Cortex of kidney (tissue), 1 donor: ENCODE results near the gene BCAR3.
"Not testable (repeated sequence)": the region's sequence is repeated elsewhere in the genome, so short reads cannot be mapped to it uniquely, and the experiment has no call there.

Experiments
- DNase-seq: peaks from one replicate; lab custom pipeline; 2025; lab: John Stamatoyannopoulos, UW

Gene BCAR3

DNA sequence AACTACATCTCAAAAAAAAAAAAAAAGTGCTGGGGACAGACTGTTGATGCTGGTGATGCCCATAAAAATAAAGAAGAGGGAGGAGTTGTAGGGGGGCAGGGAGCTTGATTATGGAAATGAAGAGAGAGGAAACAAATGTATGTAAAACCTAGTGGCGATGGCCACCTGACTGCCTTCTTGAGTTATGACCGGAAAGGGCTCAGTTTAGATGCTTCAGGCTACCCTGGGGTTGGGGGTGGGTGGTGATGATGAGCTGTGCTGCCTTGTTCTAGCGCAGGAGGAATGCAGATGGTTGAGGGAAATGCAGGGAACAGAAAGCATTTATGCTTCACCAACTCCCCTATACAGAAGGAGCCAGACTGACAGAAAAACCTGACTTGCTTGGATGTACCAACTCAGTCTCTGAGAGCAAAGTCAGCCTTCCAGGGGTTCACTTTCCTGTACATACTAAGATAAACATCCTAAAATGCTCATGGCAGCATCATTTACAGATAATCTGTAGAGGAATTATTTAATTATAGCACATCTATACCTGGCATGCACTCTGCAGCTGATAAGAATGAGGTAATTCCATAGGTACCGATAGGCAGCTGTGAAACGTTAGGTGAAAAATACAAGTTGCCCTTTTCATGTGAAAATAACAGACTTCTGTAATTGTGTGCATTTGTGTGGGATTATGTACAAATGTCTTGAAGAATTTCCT is 8.0 kb upstream of the BCAR3 start:
- no peak for DNase-seq

DNA sequence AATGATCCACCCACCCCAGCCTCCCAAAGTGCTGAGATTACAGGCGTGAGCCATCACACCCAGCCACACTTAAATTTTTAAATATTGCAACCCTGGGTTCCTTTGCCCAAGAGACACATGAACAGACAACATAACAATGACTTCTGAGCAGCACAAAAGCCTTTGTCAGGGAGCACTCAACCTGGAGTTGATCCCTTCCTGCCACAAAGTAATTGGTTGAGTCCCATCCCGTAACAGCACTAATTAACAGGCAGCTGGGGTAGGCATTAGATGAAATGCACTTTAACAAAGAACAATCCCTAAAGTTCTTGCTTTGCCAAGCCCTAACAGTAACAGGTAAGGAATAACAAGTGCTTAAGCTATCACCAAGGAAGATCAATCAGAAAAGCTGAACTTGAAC is 5.9 kb upstream of the BCAR3 start:
- DNase-seq: no peak

DNA sequence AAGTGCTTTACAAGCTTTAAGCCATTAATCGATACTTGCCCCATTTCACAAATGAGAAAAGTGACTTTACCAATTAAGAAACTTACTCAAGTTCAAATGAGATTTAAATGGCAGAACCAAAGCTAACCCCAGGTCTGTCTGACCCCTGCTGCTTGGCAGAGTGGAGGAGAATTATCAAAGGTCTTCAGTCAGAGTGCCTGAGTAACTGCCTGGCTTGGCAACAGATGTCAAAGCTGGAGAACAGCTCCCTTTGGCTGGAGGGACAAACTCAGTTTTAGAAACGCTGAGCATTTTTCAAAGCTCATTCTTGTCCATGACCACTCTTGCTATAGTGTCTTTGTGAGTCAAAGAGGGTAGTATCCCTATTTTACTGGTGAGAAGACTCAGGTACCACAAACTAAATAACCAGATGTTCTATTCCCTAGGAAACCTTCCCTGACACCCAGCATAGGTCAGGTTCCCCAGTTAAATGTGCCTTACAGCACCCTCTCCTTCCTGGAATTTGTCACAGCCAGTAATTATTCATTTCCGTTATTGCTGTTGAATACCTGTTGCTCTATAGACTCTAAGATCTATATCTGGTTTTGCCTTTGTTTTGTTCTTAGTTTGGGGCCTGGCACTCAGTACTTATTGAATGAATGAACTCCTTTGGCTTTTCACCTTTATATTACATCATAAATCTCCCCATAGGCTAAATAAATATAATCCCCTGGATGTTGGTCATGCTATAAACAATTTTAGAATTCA is 5.0 kb upstream of the BCAR3 start:
- no peak for DNase-seq

GRCh38 chr1:93685918-93686317 is 4.3 kb upstream of the BCAR3 start:
- no peak for DNase-seq

- DNase-seq: no peak
Observed at GRCh38 chr1:93683234-93683633, 1.6 kb upstream of the BCAR3 start.

GRCh38 chr1:93681989-93682412 is 364 bp upstream of the BCAR3 start:
- no peak for DNase-seq

DNA sequence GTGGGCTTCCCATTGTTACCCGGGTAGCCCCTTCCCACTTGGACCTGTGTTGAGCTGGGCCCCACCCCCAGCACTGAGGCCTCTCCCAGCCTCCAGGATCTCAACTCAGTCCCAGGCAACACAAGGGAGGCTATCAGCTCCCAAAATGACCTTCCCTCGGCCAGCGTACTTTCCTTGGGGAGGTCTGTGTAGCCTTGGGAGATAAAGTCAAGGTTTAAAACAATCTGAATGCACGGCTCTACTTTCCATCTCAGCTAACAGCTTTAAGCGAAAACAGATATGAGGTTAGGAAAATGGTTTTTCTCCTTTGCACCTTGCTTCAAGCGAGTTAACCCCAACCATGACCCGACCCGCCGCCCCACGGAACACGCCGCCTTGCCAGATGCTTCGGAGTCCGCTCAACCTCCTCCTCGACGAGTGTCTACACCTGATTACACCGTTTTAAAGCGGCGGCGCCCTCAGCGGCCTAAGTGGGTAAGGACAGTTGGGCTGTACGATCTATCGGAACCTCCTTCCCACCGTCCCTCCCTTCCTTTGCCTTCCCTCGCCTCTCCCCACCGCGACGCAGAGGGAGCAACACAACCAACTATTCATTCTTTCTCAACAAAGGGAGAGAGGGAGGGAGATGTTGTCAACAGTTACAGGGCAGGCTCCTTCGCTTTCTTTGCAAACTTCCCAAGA is 1.1 kb downstream of the BCAR3 start:
- no peak for DNase-seq

- DNase-seq: no peak
Observed at GRCh38 chr1:93680076-93680419, 1.6 kb downstream of the BCAR3 start.

- DNase-seq: no peak
Observed at GRCh38 chr1:93679546-93679945, 2.1 kb downstream of the BCAR3 start.

DNA sequence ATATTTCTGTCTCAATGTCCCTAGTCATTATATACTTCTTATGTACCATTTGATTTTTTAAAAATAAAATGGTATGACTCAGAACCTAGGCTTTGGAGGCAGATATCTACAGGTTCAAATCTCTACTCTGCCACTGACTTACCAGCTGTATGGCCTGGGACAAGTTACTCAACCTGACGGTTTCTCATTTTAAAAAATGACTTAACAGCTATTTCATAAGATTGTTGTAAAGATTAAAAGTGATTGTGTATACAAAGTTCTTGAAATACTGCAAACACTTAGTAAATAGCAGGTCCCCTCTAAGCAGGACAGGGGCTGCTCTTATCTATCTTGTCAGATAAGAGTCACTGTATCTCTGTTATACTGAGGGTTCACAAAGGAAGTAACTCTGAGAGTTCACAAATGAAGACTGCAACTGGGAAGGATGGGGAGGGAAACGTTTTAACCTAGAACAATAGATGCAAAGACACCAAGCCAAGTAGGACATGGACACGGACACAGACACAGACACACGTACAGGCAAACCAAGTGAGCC is 2.6 kb downstream of the BCAR3 start:
- no peak for DNase-seq

GRCh38 chr1:93678491-93678890 is 3.1 kb downstream of the BCAR3 start:
- DNase-seq: no peak

GRCh38 chr1:93677729-93678128 is 3.9 kb downstream of the BCAR3 start:
- no peak for DNase-seq

GRCh38 chr1:93676427-93676826 is 5.2 kb downstream of the BCAR3 start:
- no peak for DNase-seq

GRCh38 chr1:93675931-93676330 is 5.7 kb downstream of the BCAR3 start:
- no peak for DNase-seq

DNA sequence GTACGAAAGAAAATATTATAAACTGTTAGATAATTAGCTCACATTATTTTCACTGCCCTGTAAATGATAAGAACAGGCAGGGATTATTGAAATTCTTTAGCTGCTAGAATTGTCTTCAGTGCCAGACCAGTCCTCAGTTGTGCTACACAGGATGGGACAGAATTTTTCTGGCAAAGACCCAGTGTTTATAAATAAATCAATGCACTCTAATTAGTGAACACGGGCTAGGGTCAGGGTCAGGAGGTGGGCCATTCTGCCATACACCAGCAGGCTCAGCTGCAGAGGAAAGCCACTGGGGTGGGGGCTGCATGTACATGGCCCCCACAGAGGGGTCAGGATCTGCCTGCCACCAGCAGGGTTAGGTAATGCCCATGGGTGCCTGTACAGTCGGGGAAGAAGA is 6.4 kb downstream of the BCAR3 start:
- no peak for DNase-seq

- DNase-seq: not testable (repeated sequence)
Observed at GRCh38 chr1:93674071-93674470, 7.6 kb downstream of the BCAR3 start.

DNA sequence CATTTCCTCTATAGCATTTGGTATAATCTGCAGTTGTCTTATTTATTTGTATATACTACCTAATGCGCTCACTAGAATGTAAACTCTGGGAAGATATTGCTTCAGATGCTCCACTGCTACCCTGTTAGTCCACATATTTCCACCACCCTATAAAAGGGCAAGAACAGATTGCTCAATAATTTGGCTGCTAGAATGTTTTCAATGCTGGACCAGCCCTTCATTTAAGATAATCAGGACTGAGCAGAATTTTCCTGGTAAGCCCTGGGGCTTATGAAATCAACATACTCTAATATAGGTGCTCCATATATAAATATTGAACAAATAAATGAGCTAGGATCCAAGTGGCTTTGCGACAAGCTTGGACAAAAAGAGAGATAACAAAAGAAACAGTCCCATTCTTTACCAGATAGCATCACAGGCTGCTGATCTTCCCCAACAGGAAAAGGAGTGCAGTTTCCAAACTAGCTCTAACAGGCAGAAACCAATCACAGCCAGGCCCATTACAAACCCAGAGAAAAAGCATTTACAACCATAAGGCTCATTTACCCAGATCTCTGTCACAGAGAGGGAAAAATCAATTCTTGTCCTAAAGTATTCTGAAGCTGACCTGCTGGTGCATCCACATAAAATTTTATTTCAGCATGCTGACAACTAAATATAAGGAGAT is 8.3 kb downstream of the BCAR3 start:
- DNase-seq: no peak

DNA sequence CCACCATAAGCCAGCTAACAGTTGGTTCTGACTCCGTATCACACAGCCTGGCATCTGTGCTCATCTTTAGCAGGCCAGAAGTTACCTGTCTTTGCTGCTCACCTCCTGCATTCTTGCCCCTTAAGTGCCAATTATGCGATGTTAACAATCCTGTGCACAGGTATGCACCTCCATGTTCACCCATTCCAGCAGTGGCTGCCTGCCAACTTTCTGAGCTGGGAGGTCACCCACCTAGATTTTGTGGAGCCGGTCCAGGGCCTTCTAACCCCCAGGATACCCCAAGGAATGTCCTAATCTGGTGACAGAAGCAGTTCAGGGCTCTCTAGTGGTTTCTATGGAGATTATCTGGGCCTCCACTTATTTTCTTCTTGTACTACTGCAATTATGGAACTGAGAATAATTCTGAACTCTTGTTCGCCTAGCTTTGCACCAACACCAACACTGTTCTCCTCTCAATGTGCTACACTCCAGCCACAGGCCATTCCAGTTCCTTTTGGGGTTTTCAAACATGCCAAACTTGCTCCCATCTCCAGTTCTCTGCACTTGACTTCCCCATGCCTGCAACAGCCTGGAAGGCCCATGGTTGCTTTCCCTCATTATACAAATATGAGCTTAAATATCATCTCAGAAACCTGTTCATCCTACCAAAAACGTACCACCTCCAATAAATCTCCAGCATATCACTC is 9.0 kb downstream of the BCAR3 start:
- DNase-seq: no peak

GRCh38 chr1:93672069-93672468 is 9.6 kb downstream of the BCAR3 start:
- no peak for DNase-seq

GRCh38 chr1:93671099-93671621 is 10.5 kb downstream of the BCAR3 start:
- DNase-seq: no peak

DNA sequence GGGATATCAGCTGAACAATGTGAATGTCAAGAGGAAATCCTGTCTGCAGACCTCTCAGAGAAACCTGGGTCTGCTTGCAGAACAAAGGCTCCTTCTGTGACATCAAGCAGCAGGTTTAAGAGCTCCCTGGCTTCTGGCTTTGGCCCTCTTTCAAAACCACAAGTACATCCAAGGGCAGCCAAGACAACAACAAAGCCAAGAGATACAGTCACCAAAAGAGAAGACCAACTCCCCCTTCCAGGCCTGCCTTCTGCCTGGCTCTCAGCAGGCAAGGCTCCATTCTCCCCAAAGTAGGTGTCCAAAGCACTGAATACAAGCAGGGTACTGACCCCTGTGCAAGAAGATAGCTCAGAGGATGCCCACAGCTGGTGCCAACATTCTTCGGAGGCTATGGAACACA is 11.5 kb downstream of the BCAR3 start:
- DNase-seq: no peak

GRCh38 chr1:93669369-93669768 is 12.3 kb downstream of the BCAR3 start:
- no peak for DNase-seq
